Measurements from ENCODE around the gene TRIM60.
"Not testable (repeated sequence)": the region's sequence is repeated elsewhere in the genome, so short reads cannot be mapped to it uniquely, and the experiment has no call there.

The TRIM60 gene

DNA sequence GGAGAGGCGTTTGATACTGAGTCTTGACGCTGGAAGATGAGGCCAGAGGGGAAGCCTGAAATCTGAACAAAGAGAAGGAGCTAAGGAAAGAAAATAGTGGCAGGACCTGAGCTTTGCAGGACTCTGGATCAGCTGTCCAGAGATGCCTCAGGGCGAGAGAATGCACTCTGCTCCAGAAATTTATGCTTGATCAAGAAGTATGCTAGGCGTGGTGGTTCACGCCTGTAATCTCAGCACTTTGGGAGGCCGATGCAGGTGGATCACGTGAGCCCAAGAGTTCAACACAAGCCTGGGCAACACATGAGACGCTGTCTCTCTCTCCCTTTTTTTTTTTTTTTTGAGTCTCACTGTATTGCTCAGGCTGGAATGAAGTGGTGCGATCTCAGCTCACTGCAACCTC, 23.8 kb downstream of the TRIM60 start:
- FAIRE-seq, result no peak

DNA sequence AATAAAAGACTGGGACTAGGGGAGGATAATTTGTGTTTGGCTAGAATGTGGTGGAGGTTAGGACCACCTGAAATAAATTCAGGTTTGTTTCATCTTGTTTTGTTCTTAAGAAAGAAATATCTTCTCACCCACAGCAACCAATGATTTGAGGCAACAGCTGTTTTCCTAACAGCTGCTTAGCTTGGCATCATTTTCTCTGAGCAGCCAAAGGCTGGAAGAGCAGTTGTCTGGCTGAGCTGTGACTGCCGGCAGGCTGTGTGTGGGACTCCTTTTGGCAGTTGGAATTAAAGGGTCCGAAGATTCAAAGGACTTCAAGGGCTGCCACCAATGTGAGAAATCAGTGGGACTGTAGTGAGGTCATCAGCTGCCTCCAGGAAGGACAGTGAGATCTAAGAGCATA, 26.9 kb downstream of the TRIM60 start:
- FAIRE-seq, result no peak

DNA sequence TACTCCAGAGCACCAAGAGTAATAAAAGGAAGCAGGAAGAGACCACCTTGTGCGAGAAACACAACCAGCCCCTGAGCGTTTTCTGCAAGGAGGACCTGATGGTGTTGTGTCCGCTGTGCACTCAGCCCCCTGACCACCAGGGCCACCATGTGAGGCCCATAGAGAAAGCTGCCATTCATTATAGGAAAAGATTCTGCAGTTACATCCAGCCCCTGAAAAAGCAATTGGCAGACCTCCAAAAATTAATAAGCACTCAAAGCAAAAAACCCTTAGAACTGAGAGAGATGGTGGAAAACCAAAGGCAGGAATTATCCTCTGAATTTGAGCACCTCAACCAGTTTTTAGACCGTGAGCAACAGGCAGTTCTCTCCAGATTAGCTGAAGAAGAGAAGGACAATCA, 27.6 kb downstream of the TRIM60 start:
- no peak for FAIRE-seq

DNA sequence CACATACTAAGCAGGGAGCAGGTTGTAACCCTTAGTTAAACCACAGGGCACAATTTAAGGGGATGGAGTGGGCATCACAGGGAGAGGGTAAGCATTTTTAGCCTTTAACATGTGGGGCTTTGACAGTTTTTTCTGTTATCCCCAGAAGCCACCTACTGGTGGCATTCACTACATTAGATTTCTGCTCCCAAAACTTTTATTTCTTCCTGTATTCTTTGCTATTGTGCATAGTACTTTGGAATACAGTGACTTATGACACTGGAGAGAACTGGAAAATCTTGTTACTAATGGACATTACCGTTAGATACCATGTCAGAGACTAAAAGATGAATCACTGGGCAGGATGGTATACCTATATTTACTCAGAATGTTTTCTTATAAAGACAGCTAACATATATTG, 29.1 kb downstream of the TRIM60 start:
- no peak for FAIRE-seq

DNA sequence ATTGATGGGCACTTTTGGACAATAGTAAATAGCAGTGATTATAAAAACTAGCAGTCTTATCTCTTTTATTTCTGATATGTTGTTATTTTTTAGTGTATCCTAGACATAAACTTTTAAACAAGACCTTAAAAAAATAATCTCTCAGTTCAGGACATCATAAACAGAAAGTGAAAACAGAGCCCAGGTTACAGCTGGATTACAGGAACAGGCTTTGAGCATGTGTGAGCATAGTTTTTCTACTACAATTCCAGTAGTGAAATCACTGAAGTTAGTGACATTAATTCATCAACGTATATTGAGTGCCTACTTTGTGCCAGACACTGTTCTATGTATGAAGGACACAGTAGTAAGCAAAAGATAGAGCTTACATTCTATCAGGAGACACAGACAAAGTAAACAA, 38.8 kb downstream of the TRIM60 start:
- no peak for FAIRE-seq

DNA sequence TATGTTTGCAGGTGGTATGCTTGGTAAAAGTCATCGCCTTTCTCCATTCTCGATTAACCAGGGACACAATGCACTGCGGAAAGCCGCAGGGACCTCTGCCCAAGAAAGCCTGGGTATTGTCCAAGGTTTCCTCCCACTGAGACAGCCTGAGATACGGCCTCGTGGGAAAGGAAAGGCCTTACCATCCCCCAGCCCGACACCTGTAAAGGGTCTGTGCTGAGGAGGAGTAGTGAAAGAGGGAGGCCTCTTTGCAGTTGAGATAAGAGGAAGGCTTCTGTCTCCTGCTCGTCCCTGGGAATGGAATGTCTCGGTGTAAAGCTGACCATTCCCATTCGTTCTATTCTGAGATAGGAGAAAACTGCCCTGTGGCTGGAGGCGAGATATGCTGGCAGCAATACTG, 41.5 kb downstream of the TRIM60 start:
- FAIRE-seq, result not testable (repeated sequence)

DNA sequence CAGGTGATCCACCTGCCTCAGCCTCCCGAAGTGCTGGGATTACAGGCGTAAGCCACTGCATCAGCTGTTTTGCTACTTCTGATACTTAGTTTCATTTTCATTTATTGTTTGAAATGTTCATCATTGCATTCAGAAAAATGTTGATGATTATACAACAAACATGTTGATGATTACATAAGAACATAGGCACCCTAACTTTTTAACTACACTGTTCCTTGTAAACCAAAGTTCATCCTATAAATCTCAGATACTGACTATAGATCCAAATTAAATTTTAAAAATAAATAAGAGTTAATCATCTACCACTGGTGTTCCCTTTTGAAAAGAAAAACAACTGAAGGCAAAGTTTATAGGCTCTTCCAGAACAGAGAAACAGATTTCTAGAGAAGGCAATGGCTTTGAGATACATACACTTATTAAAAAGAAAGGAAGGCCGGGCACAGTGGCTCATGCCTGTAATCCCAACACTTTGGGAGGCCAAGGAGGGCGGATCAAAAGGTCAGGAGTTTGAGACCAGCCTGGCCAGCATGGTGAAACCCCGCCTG, 45.3 kb downstream of the TRIM60 start:
- FAIRE-seq, result no peak

DNA sequence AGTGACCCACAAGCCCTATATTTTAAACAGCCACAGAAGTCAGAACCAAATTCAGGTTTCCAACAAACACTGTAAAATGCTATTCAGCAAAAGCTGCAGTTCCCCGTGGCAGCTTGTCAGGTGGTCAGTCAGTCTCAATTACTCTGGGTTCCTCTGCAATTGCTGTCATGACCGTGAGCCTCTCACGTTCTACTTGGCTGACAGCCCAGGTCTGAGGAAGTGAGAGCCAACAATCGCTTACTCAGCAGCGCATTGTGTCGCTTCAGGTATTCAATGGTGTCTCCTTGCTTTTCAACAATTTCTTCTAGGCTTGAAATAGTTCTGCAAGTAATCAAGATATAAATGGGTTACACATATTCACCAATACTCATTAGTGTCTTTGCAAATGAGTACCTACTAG, 47.7 kb downstream of the TRIM60 start:
- no peak for FAIRE-seq

DNA sequence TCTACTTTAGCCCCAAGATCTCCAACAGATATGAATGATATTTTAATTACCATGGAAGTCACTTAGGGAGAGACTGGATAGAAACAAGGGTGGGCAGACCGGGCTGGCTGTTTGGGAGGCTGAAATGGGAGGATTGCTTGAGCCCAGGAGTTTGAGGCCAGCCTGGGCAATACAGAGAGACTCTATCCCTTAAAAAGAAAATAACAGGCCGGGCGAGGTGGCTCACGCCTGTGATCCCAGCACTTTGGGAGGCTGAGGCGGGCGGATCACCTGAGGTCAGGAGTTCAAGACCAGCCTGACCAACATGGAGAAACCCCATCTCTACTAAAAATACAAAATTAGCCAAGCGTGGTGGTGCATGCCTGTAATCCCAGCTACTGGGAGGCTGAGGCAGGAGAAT, 53.0 kb downstream of the TRIM60 start:
- FAIRE-seq, result not testable (repeated sequence)

DNA sequence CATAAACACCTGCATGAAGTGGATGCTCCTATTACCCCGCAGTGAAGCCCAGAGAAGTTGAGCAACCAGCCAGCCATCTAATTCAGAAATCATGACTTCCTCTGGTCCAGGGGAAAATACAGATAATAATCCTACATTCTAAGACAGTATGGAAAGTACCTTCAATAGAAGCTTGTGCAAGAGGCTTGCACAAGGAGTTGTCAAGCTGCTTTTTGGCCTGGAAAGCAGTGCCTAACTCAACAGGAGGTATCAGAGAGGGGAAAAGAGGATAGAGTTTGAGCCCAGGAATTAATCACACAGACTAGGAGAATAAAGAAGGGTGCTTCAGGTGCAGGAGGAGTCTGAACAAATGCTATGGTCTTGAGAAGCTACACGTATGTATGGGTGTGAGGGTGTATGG, 54.1 kb downstream of the TRIM60 start:
- no peak for FAIRE-seq

DNA sequence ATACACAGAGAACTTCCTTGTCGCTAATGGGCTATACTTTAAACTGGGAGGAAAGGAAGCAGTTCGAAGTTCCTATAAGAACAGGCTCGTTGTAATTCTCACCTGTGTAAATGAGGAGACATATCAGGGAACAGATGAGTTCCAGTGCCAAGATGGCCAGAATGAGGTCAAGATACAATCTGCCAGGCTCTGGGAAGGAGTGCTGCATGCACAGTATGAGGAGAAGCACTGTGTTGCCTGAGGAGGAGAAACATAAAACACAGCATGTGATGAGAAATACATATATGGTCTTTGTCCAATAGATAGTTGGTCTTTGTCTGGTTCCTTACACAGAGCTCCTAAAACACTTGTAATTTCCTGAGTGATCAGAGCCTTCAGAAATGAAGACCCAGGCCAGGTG, 56.6 kb downstream of the TRIM60 start:
- FAIRE-seq, result no peak
